ENCODE data around the gene KIRREL1.

The KIRREL1 gene

DNA sequence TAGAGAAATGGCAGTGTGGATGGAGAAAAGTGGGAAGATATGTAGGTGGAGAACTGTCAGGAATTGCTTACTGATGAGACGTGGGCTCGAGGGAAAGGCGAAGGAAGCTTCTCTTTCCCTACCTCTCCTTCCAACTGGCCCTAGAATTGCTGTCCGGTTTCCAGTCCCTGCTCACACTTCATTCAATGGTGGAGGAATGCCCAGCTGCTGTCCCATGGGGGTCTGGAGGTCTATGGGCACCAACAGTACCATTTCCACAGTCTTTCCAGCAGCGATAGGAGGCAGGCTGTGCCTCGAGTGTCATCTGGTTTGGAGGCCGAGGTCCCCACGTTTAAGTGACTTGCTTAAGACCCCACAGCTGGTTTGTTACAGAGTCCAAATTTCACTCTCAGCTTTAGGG is 155.7 kb downstream of the KIRREL1 start:
- no peak for DNase-seq
